ENCODE data around the gene ERGIC1.

Gene ERGIC1

DNA sequence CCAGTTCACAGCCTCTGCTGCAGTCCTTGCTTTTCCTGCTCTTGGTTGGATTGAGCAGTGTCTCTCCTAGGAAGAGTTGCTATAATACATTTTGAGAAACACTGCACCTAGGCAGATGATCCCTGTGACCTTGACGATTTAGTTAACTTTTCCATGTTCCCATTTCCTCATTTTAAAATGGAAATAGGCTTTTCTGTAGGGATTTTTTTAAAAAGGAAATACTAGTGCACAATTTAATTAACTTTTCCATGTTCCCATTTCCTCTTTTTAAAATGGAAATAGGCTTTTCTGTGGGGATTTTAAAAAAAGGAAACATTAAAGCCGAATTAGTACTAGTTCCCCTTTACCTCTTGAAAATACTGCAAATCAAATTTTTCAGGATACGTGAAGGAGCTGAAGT lies 154.2 kb downstream of the ERGIC1 start:
- no peak for DNase-seq

DNA sequence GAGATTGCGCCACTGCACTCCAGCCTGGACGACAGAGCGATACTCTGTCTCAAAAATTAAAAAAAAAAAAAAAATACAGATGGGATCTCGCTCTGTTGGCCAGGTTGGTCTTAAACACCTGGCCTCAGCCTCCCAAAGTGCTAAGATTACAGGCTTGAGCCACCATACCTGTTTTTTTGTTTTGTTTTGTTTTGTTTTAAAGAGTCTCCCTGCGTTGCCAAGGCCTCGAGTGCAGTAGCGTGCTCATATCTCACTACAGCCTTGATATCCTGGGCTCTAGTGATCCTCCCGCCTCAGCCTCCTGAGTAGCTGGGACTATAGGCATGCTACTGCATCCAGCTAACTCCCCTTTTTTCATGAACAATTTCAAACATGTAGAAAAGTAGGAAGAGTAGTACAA lies 156.7 kb downstream of the ERGIC1 start:
- no peak for DNase-seq

DNA sequence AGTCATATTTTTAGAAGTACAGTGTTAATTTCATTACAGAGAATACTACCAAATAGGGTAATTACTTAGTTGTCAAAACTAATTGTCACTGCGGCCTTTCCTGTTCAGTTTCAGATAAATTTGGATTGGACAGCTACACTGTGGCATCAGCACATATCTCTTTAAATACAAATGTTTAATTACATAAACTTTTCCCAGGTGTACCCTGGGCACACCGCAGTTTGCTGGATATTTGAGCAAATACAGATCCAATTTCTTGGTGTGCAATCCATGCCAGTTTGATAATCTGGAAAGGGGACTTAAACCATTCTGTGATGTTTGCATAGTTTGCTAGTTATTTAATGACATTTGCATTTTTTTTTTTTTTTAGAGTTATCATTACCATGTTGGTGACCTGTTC lies 160.4 kb downstream of the ERGIC1 start:
- DNase-seq: no peak

DNA sequence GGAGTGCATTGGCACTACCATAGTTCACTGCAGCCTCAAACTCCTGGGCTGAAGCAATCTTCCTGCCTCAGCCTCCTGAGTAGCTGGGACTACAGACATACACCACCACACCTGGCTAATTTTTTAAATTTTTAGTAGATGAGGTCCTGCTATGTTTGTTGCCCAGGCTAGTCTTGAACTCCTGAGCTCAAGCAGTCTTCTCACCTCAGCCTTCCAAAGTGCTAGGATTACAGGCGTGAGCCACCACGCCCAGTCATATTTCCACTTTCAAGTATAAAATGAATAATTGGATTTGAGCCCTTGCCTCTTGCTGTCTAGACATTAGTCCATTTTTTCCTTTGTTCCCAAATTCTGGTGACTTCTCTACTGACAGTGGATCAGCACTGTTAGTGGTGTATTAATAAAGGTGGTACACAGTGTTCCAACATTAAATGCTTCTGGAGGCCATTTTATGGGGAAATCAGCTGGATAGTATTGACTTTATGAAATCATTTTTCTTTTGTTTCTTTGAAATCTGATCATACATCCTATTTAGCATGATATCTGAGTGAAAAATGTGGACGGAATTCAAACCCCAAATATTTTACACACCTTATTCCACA lies 165.4 kb downstream of the ERGIC1 start:
- no peak for DNase-seq

DNA sequence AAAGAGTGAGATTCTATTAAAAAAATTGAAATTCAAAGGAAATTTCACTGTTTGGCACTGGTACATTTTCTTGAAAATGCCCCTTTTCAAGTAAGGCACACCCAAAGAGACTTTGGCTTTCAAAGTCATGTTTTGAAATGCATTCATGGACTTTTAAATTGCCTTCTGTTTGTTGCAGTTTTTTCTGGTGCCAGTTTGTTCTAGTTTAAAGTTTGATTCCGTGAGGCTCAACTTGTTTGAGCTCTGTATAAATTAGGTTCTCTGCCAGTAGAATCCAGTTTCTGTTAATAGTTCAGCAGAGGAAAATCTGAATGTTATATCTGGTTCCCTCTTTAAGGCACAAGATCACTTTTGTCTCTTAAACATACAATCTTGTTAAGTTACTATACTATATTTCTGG lies 165.9 kb downstream of the ERGIC1 start:
- DNase-seq: no peak

DNA sequence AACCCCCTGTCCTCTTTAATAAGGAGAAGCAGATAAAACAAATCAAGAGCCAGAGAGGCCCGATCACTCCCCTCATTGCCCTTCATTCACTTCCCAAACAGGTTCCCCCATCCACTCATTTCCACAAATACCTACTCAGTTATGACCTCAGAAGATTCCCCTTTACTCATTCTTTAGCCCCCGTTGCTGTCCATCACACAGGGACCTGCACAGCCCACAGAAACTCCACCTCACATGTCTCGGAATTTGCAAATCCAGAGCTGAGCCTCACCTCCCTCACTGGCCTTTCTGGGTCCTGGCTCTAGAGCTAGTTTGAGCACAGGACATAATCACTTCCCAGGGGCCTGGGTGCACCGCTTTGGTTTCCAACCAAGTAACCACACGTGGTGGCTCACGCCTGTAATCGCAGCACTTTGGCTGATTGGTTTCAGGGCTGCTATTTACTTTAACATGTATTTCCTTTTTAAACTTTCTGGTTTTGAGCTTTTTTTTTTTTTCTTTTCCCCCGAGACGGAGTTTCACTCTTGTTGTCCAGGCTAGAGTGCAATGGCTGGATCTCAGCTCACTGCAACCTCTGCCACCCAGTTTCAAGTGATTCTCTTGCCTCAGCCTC lies 167.3 kb downstream of the ERGIC1 start:
- DNase-seq: peak; percentile 9

Data from CD4-positive, alpha-beta T cell treated with Interleukin-21 for 1 hour (primary cell).